Measurements from ENCODE around the gene L1CAM. TPM values are rescaled to one million over a fixed set of nuclear protein-coding genes. Genes with fewer than 3 reads are reported as not detected.

Gene L1CAM
- total RNA-seq, 6 experiments from 2014 or later, result 13.1 to 89.2 (median 14.4) TPM

- TF ChIP-seq CTCF (IDR thresholded peaks at IDR 0.05), result no peak
- Mint-ChIP-seq H3K27ac (no peak overlapping the region), H3K4me1 (ENCODE audit: low read depth) (no peaks in the 10 kb centered on the region), H3K9me3 (no peaks in the 10 kb centered on the region), H3K36me3 (ENCODE audit: low read depth) (no peaks in the 10 kb centered on the region), H3K27me3 (ENCODE audit: insufficient read depth) (peaks cover 19% of the 10 kb centered on the region), H3K4me3 (no peak overlapping the region)
- DNase-seq, result no peak
These were observed 57.7 kb downstream of the L1CAM start for GRCh38 chrX:153828308-153828707.

- peaks cover 19% of the 10 kb centered on the region for H3K27me3 Mint-ChIP-seq (ENCODE audit: insufficient read depth)
- no peak overlapping the region for H3K4me3 Mint-ChIP-seq
- no peaks in the 10 kb centered on the region for H3K9me3 Mint-ChIP-seq
- H3K4me1 Mint-ChIP-seq (ENCODE audit: low read depth), result no peaks in the 10 kb centered on the region
- DNase-seq, result no peak
- no peak overlapping the region for H3K27ac Mint-ChIP-seq
- no peaks in the 10 kb centered on the region for H3K36me3 Mint-ChIP-seq (ENCODE audit: low read depth)
- no peak for TF ChIP-seq CTCF (IDR thresholded peaks at IDR 0.05)
These were observed 58.1 kb downstream of the L1CAM start for GRCh38 chrX:153827903-153828302.

- Mint-ChIP-seq H3K4me1 (ENCODE audit: low read depth) (no peaks in the 10 kb centered on the region), H3K9me3 (no peaks in the 10 kb centered on the region), H3K4me3 (no peak overlapping the region), H3K27me3 (ENCODE audit: insufficient read depth) (peaks cover 14% of the 10 kb centered on the region), H3K27ac (no peak overlapping the region), H3K36me3 (ENCODE audit: low read depth) (no peaks in the 10 kb centered on the region)
- DNase-seq, result no peak
- no peak for TF ChIP-seq CTCF (IDR thresholded peaks at IDR 0.05)
These were observed 59.0 kb downstream of the L1CAM start for GRCh38 chrX:153827016-153827415.

GRCh38 chrX:153825042-153825441 is 60.9 kb downstream of the L1CAM start:
- Mint-ChIP-seq H3K36me3 (ENCODE audit: low read depth) (no peaks in the 10 kb centered on the region), H3K27me3 (ENCODE audit: insufficient read depth) (peaks cover 8% of the 10 kb centered on the region), H3K4me1 (ENCODE audit: low read depth) (no peaks in the 10 kb centered on the region), H3K4me3 (no peak overlapping the region), H3K27ac (no peak overlapping the region), H3K9me3 (no peaks in the 10 kb centered on the region)
- no peak for TF ChIP-seq CTCF (IDR thresholded peaks at IDR 0.05)
- DNase-seq, result no peak

- Mint-ChIP-seq H3K4me3 (no peak overlapping the region), H3K4me1 (ENCODE audit: low read depth) (no peaks in the 10 kb centered on the region), H3K27ac (no peak overlapping the region), H3K27me3 (ENCODE audit: insufficient read depth) (peaks cover 10% of the 10 kb centered on the region), H3K36me3 (ENCODE audit: low read depth) (no peaks in the 10 kb centered on the region), H3K9me3 (no peaks in the 10 kb centered on the region)
- DNase-seq, result no peak
- TF ChIP-seq CTCF (IDR thresholded peaks at IDR 0.05), result no peak
These were observed 61.6 kb downstream of the L1CAM start for GRCh38 chrX:153824348-153824747.

GRCh38 chrX:153821066-153821465 is 64.9 kb downstream of the L1CAM start:
- Mint-ChIP-seq H3K4me3 (no peak overlapping the region), H3K36me3 (ENCODE audit: low read depth) (no peaks in the 10 kb centered on the region), H3K9me3 (no peaks in the 10 kb centered on the region), H3K27ac (no peak overlapping the region), H3K4me1 (ENCODE audit: low read depth) (no peaks in the 10 kb centered on the region), H3K27me3 (ENCODE audit: insufficient read depth) (peaks cover 10% of the 10 kb centered on the region)
- no peak for TF ChIP-seq CTCF (IDR thresholded peaks at IDR 0.05)
- DNase-seq, result no peak

Measured in HFFc6 (cell line).